H9 (cell line): ENCODE results near the gene TSC22D4. TPM values are rescaled to one million over a fixed set of nuclear protein-coding genes. Genes with fewer than 3 reads are reported as not detected.

ENCODE experiments used
- DNase-seq: peaks from one replicate; pipeline ENCODE4 v3.0.0-alpha.2; 2017
- H2AFZ ChIP-seq: one replicate; pipeline ENCODE4 v1.6.1; 2013; ENCODE audit warnings: mild to moderate bottlenecking, low read length, control low read depth, moderate library complexity
- H2AK5ac ChIP-seq: 2 replicates; pipeline ENCODE4 v1.6.1; 2013; ENCODE audit warnings: low read length, control low read depth, mixed read lengths; ENCODE audit not compliant: insufficient read length
- H2BK120ac ChIP-seq: one replicate; pipeline ENCODE4 v1.6.1; 2013; ENCODE audit warnings: low read depth, mild to moderate bottlenecking, low read length, control low read depth, inconsistent platforms; ENCODE audit not compliant: poor library complexity, severe bottlenecking
- H2BK12ac ChIP-seq: 2 replicates; pipeline ENCODE4 v1.6.1; 2013; ENCODE audit warnings: low read length, control low read depth, mixed read lengths, low read depth; ENCODE audit not compliant: insufficient read length
- H2BK15ac ChIP-seq: 2 replicates; pipeline ENCODE4 v1.6.1; 2013; ENCODE audit warnings: low read depth, low read length, control low read depth
- H2BK20ac ChIP-seq: one replicate; pipeline ENCODE4 v1.6.1; 2013; ENCODE audit warnings: low read depth, mild to moderate bottlenecking, low read length, control low read depth, inconsistent platforms; ENCODE audit not compliant: poor library complexity, severe bottlenecking
- H2BK5ac ChIP-seq: 2 replicates; pipeline ENCODE4 v1.6.1; 2013; ENCODE audit warnings: low read length, control low read depth, mixed read lengths; ENCODE audit not compliant: insufficient read length
- H3K14ac ChIP-seq: 2 replicates; pipeline ENCODE4 v1.6.1; 2013; ENCODE audit warnings: low read length, control low read depth; ENCODE audit not compliant: insufficient read depth
- H3K18ac ChIP-seq: 2 replicates; pipeline ENCODE4 v1.6.1; 2013; ENCODE audit warnings: low read depth, mild to moderate bottlenecking, mixed read lengths, low read length, control low read depth; ENCODE audit not compliant: insufficient read length
- H3K23ac ChIP-seq: 2 replicates; pipeline ENCODE4 v1.6.1; 2013; ENCODE audit warnings: low read length, control low read depth, mixed read lengths, low read depth; ENCODE audit not compliant: insufficient read length
- H3K23me2 ChIP-seq: 2 replicates; pipeline ENCODE4 v1.6.1; 2013; ENCODE audit warnings: low read depth, mild to moderate bottlenecking, mixed read lengths, low read length, control low read depth; ENCODE audit not compliant: insufficient read length, poor library complexity, severe bottlenecking
- H3K27ac ChIP-seq: 2 replicates; pipeline ENCODE4 v1.5.1; 2013; ENCODE audit warnings: low read length, control low read depth, mixed read lengths, low read depth; ENCODE audit not compliant: insufficient read length
- H3K27me3 ChIP-seq: 2 replicates; pipeline ENCODE4 v1.6.1; 2013; ENCODE audit warnings: low read length, control low read depth, inconsistent platforms; ENCODE audit not compliant: insufficient read depth
- H3K4ac ChIP-seq: 2 replicates; pipeline ENCODE4 v1.6.1; 2013; ENCODE audit warnings: low read depth, mild to moderate bottlenecking, control low read depth, inconsistent platforms, low read length, moderate library complexity
- H3K4me1 ChIP-seq: 2 replicates; pipeline ENCODE4 v1.6.1; 2013; ENCODE audit warnings: low read length, control low read depth, inconsistent platforms; ENCODE audit not compliant: insufficient read depth
- H3K4me2 ChIP-seq: 2 replicates; pipeline ENCODE4 v1.6.1; 2013; ENCODE audit warnings: low read length, control low read depth, mixed read lengths; ENCODE audit not compliant: insufficient read length, insufficient read depth
- H3K56ac ChIP-seq: 2 replicates; pipeline ENCODE4 v1.6.1; 2013; ENCODE audit warnings: low read depth, mild to moderate bottlenecking, mixed read lengths, low read length, control low read depth; ENCODE audit not compliant: insufficient read length
- H3K79me1 ChIP-seq: 2 replicates; pipeline ENCODE4 v1.6.1; 2013; ENCODE audit warnings: low read depth, mild to moderate bottlenecking, moderate library complexity, low read length, control low read depth, inconsistent platforms; ENCODE audit not compliant: insufficient read depth, poor library complexity, severe bottlenecking
- H3K79me2 ChIP-seq: 2 replicates; pipeline ENCODE4 v1.6.1; 2013; ENCODE audit warnings: low read length, control low read depth, inconsistent platforms; ENCODE audit not compliant: insufficient read depth
- H3K9ac ChIP-seq: 2 replicates; pipeline ENCODE4 v1.6.1; 2013; ENCODE audit warnings: low read length, control low read depth, mixed read lengths; ENCODE audit not compliant: insufficient read length; ENCODE audit errors: extremely low read depth
- H3K9me3 ChIP-seq: one replicate; pipeline ENCODE4 v1.6.1; 2013; ENCODE audit warnings: low read depth, low read length, inconsistent platforms; ENCODE audit not compliant: control insufficient read depth
- H3T11ph ChIP-seq: one replicate; pipeline ENCODE4 v1.6.1; 2013; ENCODE audit warnings: mild to moderate bottlenecking, low read length, control low read depth, inconsistent platforms
- H4K20me1 ChIP-seq: one replicate; pipeline ENCODE4 v1.6.1; 2013; ENCODE audit not compliant: control insufficient read depth, insufficient read length, insufficient read depth
- H4K5ac ChIP-seq: 2 replicates; pipeline ENCODE4 v1.6.1; 2013; ENCODE audit warnings: low read depth, mild to moderate bottlenecking, mixed read lengths, low read length, control low read depth; ENCODE audit not compliant: insufficient read length
- H4K8ac ChIP-seq: replicated peaks from 2 replicates; pipeline ENCODE4 v1.6.1; 2013; ENCODE audit warnings: low read length, control low read depth, mixed read lengths, low read depth; ENCODE audit not compliant: insufficient read length
- H4K91ac ChIP-seq: 2 replicates; pipeline ENCODE4 v1.6.1; 2013; ENCODE audit warnings: low read depth, mild to moderate bottlenecking, moderate library complexity, mixed read lengths, low read length, control low read depth; ENCODE audit not compliant: insufficient read length
- H3K27ac Mint-ChIP-seq, 3 experiments: 2 replicates in 2 of 3; 3 replicates in 1 of 3; pipeline ENCODE4 v1.8.0; 2020 to 2021; ENCODE audit warnings: mixed read lengths in 3 of 3, mild to moderate bottlenecking in 1 of 3, moderate library complexity in 1 of 3
- H3K27me3 Mint-ChIP-seq: 2 replicates; pipeline ENCODE4 v1.8.0; 2021; ENCODE audit warnings: low read depth, mild to moderate bottlenecking, moderate library complexity, mixed read lengths
- H3K36me3 Mint-ChIP-seq, 3 experiments: 2 replicates in 2 of 3; 3 replicates in 1 of 3; pipeline ENCODE4 v1.8.0; 2020 to 2021; ENCODE audit warnings: low read depth in 3 of 3, mixed read lengths in 3 of 3; ENCODE audit not compliant: insufficient read depth in 1 of 3
- H3K4me1 Mint-ChIP-seq, 2 experiments: 2 replicates each; pipeline ENCODE4 v1.8.0; 2020; ENCODE audit warnings: mixed read lengths in 2 of 2
- H3K4me3 Mint-ChIP-seq, 2 experiments: 2 replicates in 1 of 2; 3 replicates in 1 of 2; pipeline ENCODE4 v1.8.0; 2020 to 2021; ENCODE audit warnings: mild to moderate bottlenecking in 2 of 2, mixed read lengths in 2 of 2, moderate library complexity in 1 of 2
- H3K9me3 Mint-ChIP-seq, 2 experiments: 2 replicates in 1 of 2; 3 replicates in 1 of 2; pipeline ENCODE4 v1.8.0; 2020; ENCODE audit warnings: mild to moderate bottlenecking in 2 of 2, mixed read lengths in 2 of 2, moderate library complexity in 1 of 2
- CTCF ChIP-seq: fragments of 200-600 bp; sonication (generic); conservative IDR thresholded peaks from 3 replicates; pipeline ENCODE4 v1.8.0; 2021; ENCODE audit warnings: antibody characterized with exemption, mild to moderate bottlenecking
- WGBS: extraction: QIAGEN DNeasy Blood & Tissue Kit; methylation state at CpG from one replicate; pipeline ENCODE4 v1.1.7; 2013; ENCODE audit warnings: missing lambda C conversion rate, low lambda C conversion rate, mixed read lengths; ENCODE audit not compliant: insufficient read length; ENCODE audit errors: extremely low coverage; 5-methylcytosine and 5-hydroxymethylcytosine counted together
- total RNA-seq: library from RNA; stranded (reverse); gene quantifications from 2 replicates; pipeline ENCODE4 v1.2.1, GENCODE V29; 2021

Gene TSC22D4
- total RNA-seq, 1 experiment from 2014 or later: 17.5 TPM

GRCh38 chr7:100517305-100517704 is 38.3 kb upstream of the TSC22D4 start:
- no peaks in the 10 kb centered on the region for H3K36me3 Mint-ChIP-seq
- no peaks in the 10 kb centered on the region for H3K27me3 ChIP-seq
- no peak overlapping the region for H2BK12ac ChIP-seq
- H3K79me2 ChIP-seq: no peaks in the 10 kb centered on the region
- H3K9me3 Mint-ChIP-seq: 0 out of 5 replicates have a peak, but pooled peaks cover 0 to 3% of the 10 kb centered on the region in 2 experiments
- no peak for TF ChIP-seq CTCF
- no peak for DNase-seq
- no peak overlapping the region for H3K4ac ChIP-seq
- H3K4me1 ChIP-seq: no peaks in the 10 kb centered on the region
- H3K27me3 Mint-ChIP-seq: no peaks in the 10 kb centered on the region; the same call in none of the 2 replicates
- peaks cover 3 to 8% of the 10 kb centered on the region in 2 experiments; a peak in 3 of 4 replicates for H3K4me1 Mint-ChIP-seq
- H3K18ac ChIP-seq: no peak overlapping the region
- no peak overlapping the region for H2AK5ac ChIP-seq
- no peak overlapping the region for H3K23ac ChIP-seq
- no peak overlapping the region for H3T11ph ChIP-seq
- no peaks in the 10 kb centered on the region for H4K20me1 ChIP-seq
- no peaks in the 10 kb centered on the region for H3K79me1 ChIP-seq
- H3K56ac ChIP-seq: no peak overlapping the region
- no peak overlapping the region for H4K8ac ChIP-seq
- no peaks in the 10 kb centered on the region for H3K9me3 ChIP-seq
- no peak overlapping the region for H3K14ac ChIP-seq
- no peak overlapping the region for H3K4me2 ChIP-seq
- no peak overlapping the region for H2BK20ac ChIP-seq
- H4K91ac ChIP-seq: no peak overlapping the region
- H2BK15ac ChIP-seq: no peak overlapping the region
- no peak overlapping the region for H2BK120ac ChIP-seq
- no peak overlapping the region for H3K27ac ChIP-seq
- no peak overlapping the region for H3K27ac Mint-ChIP-seq
- H3K23me2 ChIP-seq: no peaks in the 10 kb centered on the region
- no peak overlapping the region for H2BK5ac ChIP-seq
- H3K4me3 Mint-ChIP-seq: no peak overlapping the region
- no peak overlapping the region for H3K9ac ChIP-seq
- no peak overlapping the region for H4K5ac ChIP-seq
- H2AFZ ChIP-seq: no peak overlapping the region
- no CpG with 5 or more reads among the region's 2 CpGs for WGBS
